Activated CD4-positive, alpha-beta memory T cell treated with anti-CD3 and anti-CD28 coated beads for 36 hours (primary cell): ENCODE data around the gene GARNL3. TPM values are rescaled to one million over a fixed set of nuclear protein-coding genes. Genes with fewer than 3 reads are reported as not detected.
A peak's percentile ranks its signal among the peaks of the same experiment; 100 is the strongest.

Experiments used
- CTCF ChIA-PET: fragments of 350-600 bp; sonication (Branson Sonifier 250); formaldehyde crosslinking; loops from one replicate; lab custom pipeline; 2021; ENCODE audit warnings: antibody characterized with exemption, inconsistent platforms; lab: Charles Lee
- POLR2A ChIA-PET: fragments of 350-600 bp; sonication (Branson Sonifier 250); formaldehyde crosslinking; loops from one replicate; lab custom pipeline; 2021; ENCODE audit warnings: antibody characterized with exemption; lab: Charles Lee
- DNase-seq: peaks from one replicate; pipeline ENCODE4 v3.0.0-alpha.2; 2020
- H3K27ac Mint-ChIP-seq: one replicate; pipeline ENCODE4 v1.8.0; 2021; ENCODE audit warnings: mixed read lengths
- H3K27me3 Mint-ChIP-seq: one replicate; pipeline ENCODE4 v1.8.0; 2021; ENCODE audit warnings: mixed read lengths
- H3K36me3 Mint-ChIP-seq: one replicate; pipeline ENCODE4 v1.8.0; 2021; ENCODE audit warnings: mixed read lengths
- H3K4me1 Mint-ChIP-seq: one replicate; pipeline ENCODE4 v1.8.0; 2021; ENCODE audit warnings: low read depth, mixed read lengths
- H3K4me3 Mint-ChIP-seq: one replicate; pipeline ENCODE4 v1.8.0; 2021; ENCODE audit warnings: mild to moderate bottlenecking, mixed read lengths
- H3K9me3 Mint-ChIP-seq: one replicate; pipeline ENCODE4 v1.8.0; 2021; ENCODE audit warnings: mixed read lengths
- intact Hi-C: fragments of 100-400 bp; cut with micrococcal nuclease; formaldehyde crosslinking; loops from one replicate; pipeline ENCODE4 v1.15.1; 2023
- total RNA-seq, 2 experiments: library from RNA; stranded (reverse); gene quantifications; one replicate each; pipeline ENCODE4 v1.2.3, GENCODE V29; 2021

GARNL3 gene
- total RNA-seq, 2 experiments from 2014 or later = 3.5 to 3.9 TPM

DNA sequence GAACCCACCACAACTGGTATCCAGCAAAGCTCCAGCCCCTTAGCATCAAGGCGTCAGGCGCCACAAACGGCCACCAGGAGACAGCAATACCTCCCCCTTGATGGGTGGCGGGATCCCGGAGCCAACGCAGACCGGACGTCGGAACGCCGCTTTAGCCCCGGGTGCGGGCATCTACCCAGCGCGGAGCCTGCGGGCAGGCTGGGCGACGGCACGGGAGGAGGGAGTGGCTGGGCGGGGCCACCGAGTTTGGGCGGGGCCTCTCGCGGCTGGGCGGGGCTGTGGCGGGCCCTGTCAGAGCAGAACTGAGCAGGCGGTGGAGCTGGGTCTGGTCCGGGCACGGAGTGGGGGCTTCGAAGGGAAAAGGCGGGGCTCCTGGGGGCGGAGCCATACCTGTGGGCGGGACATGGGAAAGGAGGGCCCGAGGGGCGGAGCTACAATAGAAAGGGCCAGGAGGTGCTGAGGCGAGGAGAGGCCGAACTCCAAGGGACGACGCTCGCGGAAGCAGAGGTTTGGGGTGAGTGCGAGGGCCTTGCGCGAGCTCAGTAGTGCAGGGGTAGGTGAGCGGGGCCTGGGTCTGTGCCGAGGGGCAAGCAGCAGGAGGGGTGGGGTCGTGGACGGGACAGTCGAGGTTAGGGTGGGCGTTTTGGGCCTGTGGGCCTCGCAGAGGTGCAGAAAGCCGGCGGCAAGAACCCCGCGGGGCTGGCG, 40.2 kb upstream of the GARNL3 start:
- Mint-ChIP-seq H3K9me3 (no peaks in the 10 kb centered on the region), H3K4me3 (peak overlapping the region; percentile 78), H3K4me1 (peaks cover 32% of the 10 kb centered on the region), H3K27me3 (peaks cover 10% of the 10 kb centered on the region), H3K36me3 (peaks cover 3% of the 10 kb centered on the region), H3K27ac (peak overlapping the region; percentile 79)
- peak; percentile 91 for DNase-seq
- CTCF ChIA-PET = interaction anchor here (0.7 to 4.5 kb wide), 9 partner anchors 9 to 510 kb away, joined by 3 to 25 read pairs (median 3); partner anchors contain the start of genes LRSAM1, RPL12, SLC2A8 and TOR2A
- intact Hi-C loops = loop anchor here (1.0 to 2.0 kb wide), 3 partner anchors 21 to 226 kb away; partner anchors contain the start of genes LRSAM1 and RPL12
- POLR2A ChIA-PET = interaction anchor here (0.6 to 1.6 kb wide), 4 partner anchors 10 to 203 kb away, joined by 3 to 9 read pairs (median 4); no protein-coding TSS in a partner anchor

DNA sequence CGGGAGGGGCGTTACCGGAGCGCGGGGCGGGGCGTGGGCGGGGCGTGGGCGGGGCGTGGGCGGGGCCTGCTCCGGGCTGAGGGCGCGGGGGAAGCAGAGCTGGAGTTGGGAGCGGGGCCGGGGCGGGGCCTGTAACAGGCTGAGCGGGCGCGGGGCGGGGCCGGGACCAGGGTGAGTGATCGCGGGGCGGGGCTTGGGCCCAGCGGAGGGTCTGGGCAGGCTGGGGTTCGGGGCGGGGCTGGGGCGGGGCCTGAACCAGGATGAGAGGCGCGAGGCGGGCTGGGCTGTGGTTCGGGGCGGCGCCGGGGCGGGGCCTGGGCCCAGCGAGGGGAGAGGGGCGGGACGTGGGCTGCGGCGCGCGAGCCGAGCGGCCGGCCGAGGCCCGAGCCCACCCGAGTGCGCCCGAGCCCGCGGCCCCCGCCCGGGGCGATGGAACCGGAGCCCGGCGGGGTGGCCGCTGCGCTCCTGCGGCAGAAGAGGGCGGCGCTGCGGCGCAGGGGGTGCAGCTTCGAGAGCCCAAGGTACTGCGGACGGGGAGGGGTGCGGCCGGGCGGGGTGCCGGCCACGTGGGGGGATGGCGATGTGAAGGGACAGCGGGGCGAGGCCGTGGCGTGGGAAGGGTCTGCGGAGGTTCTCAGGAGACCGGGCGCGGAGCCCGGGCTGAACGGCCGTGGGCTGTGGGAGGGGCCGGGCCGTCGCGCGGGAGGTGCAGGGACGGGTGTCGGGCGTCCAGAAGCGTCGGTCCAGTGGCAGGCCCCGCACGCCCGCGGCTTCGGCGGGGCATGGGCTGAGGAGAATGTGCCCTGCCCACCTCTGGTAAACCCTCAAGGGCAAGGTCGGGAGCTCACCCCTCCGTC, 39.5 kb upstream of the GARNL3 start:
- intact Hi-C loops = loop anchor here (1.0 to 2.0 kb wide), 3 partner anchors 20 to 226 kb away; partner anchors contain the start of genes LRSAM1 and RPL12
- peaks cover 32% of the 10 kb centered on the region for H3K4me1 Mint-ChIP-seq

DNA sequence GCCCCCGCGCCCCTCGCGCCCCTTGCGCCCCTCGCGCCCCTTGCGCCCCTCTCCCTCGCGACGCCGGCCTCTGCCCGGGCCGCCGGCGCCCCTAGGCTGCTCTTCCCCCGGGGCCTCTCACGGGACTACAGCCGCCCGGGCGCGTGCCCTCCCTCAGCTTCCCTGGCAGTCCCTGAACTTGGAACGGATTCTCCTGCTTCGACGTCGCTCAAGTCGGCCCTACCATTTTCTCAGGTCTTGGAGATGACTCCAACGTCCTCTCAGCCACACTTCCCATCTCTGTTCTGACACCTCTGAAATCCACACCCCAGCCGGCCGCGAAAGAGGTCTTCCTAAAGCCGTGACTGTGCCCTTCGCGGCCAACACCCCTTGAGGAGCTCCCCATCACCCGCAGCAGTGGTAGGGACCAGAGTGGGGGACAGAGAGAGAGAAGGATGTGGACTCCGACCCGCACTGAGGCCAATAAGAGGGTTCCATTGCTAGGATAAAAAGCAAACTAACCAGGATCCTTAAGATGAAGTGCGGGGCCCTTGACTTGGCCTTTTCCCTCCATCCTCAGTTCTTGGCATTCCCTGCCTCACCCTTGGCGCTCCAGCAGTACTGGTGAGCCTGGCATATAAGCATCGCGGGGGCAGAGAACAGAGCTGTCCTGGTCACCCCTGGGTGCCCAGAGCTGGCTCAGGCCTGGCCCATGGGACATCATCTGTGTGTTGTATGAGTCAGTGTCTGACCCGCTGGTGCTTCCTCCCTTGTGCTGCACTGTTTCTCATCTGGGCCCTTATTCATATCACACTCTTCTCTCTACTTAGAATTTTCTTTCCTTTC, 38.6 kb upstream of the GARNL3 start:
- peak overlapping the region; percentile 72 for H3K4me3 Mint-ChIP-seq
- peaks cover 3% of the 10 kb centered on the region for H3K36me3 Mint-ChIP-seq
- POLR2A ChIA-PET = interaction anchor here (1.7 kb wide), 1 partner anchor 225 kb away, joined by 4 read pairs; the partner anchor contains the start of genes LRSAM1 and RPL12
- CTCF ChIA-PET = interaction anchor here (4.5 kb wide), 1 partner anchor 11 kb away, joined by 25 read pairs; no protein-coding TSS in a partner anchor
- DNase-seq = no peak
- H3K9me3 Mint-ChIP-seq = no peaks in the 10 kb centered on the region
- peaks cover 10% of the 10 kb centered on the region for H3K27me3 Mint-ChIP-seq
- intact Hi-C loops = loop anchor here (2.0 kb wide), 1 partner anchor 225 kb away; the partner anchor contains the start of genes LRSAM1 and RPL12
- peaks cover 27% of the 10 kb centered on the region for H3K4me1 Mint-ChIP-seq
- H3K27ac Mint-ChIP-seq = no peak overlapping the region

More for the DNA sequence above, 39.5 kb upstream of the GARNL3 start:
- POLR2A ChIA-PET = interaction anchor here (1.3 to 1.7 kb wide), 4 partner anchors 11 to 226 kb away, joined by 3 to 9 read pairs (median 4); partner anchors contain the start of genes LRSAM1 and RPL12
- peak overlapping the region; percentile 78 for H3K4me3 Mint-ChIP-seq
- H3K36me3 Mint-ChIP-seq = peaks cover 3% of the 10 kb centered on the region
- H3K27me3 Mint-ChIP-seq = peaks cover 10% of the 10 kb centered on the region
- DNase-seq = peak; percentile 96
- no peaks in the 10 kb centered on the region for H3K9me3 Mint-ChIP-seq
- CTCF ChIA-PET = interaction anchor here (1.1 to 4.5 kb wide), 5 partner anchors 10 to 510 kb away, joined by 3 to 25 read pairs (median 4); partner anchors contain the start of genes LRSAM1, RPL12 and TOR2A
- H3K27ac Mint-ChIP-seq = peak overlapping the region; percentile 79

DNA sequence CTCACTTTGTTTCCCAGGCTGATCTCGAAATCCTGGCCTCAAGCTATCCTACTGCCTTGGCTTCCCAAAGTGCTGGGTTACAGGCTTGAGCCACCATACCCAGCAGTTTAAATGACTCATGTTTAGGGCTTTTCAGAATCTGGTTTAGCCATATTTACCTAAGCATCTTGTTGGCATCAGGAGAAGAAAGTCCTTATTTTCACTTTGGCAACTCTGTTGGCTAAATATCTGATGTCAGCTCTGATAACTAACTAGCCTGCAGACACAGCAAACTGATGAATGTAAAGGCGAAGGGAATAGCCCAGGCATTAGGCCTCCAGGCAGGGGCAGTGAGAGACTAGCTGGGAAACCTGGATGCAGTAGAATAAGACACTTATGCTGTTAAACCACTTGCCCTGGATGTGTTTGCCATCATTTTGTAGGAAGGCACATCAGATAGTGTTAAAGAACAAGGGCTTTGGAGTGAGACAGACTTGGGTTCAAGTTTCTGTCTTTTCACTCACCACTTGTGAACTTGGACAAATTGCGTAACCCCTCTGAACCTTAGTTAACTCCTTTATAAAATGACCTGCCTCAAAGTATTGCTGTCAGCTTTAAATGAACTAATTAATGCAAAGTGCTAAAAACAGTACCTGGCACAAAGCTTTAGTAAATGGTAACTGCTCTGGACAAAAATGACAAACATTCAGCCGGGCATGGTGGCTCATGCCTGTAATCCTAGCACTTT, 34.7 kb upstream of the GARNL3 start:
- H3K27ac Mint-ChIP-seq = no peak overlapping the region
- no peaks in the 10 kb centered on the region for H3K36me3 Mint-ChIP-seq
- H3K4me3 Mint-ChIP-seq = no peak overlapping the region
- H3K9me3 Mint-ChIP-seq = no peaks in the 10 kb centered on the region
- H3K4me1 Mint-ChIP-seq = peaks cover 7% of the 10 kb centered on the region
- peaks cover 10% of the 10 kb centered on the region for H3K27me3 Mint-ChIP-seq
- POLR2A ChIA-PET = interaction anchor here (1.1 kb wide), 1 partner anchor 221 kb away, joined by 3 read pairs; the partner anchor contains the start of genes LRSAM1 and RPL12
- DNase-seq = no peak
- CTCF ChIA-PET = interaction anchor here (0.7 to 1.2 kb wide), 2 partner anchors 15 to 289 kb away, joined by 3 read pairs; no protein-coding TSS in a partner anchor
- intact Hi-C loops = no loop called here

DNA sequence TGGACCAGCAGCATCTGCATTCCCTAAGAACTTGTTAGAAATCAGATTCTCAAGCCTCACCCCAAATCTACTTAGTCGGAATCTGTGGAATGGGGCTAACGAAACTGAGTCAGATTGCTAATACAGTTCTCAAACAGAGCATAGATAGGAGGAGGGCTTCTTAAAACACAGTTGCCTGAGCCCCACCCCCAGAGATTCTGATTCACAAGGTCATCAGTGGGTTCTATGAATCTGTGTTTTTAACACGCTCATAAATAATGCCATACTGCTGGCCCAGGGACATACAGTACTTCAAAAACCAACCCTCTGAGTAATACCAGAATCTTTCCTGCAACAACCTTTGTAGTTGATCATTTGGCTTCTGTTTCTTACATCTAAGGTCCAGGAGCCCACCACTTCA, 32.9 kb upstream of the GARNL3 start:
- H3K9me3 Mint-ChIP-seq = no peaks in the 10 kb centered on the region
- POLR2A ChIA-PET = interaction anchor here (0.6 kb wide), 1 partner anchor 188 kb away, joined by 3 read pairs; no protein-coding TSS in a partner anchor
- intact Hi-C loops = no loop called here
- H3K4me3 Mint-ChIP-seq = no peak overlapping the region
- H3K4me1 Mint-ChIP-seq = no peaks in the 10 kb centered on the region
- CTCF ChIA-PET = interaction anchor here (1.2 kb wide), 1 partner anchor 17 kb away, joined by 4 read pairs; no protein-coding TSS in a partner anchor
- no peak for DNase-seq
- H3K36me3 Mint-ChIP-seq = no peaks in the 10 kb centered on the region
- H3K27me3 Mint-ChIP-seq = peaks cover 9% of the 10 kb centered on the region
- H3K27ac Mint-ChIP-seq = no peak overlapping the region

DNA sequence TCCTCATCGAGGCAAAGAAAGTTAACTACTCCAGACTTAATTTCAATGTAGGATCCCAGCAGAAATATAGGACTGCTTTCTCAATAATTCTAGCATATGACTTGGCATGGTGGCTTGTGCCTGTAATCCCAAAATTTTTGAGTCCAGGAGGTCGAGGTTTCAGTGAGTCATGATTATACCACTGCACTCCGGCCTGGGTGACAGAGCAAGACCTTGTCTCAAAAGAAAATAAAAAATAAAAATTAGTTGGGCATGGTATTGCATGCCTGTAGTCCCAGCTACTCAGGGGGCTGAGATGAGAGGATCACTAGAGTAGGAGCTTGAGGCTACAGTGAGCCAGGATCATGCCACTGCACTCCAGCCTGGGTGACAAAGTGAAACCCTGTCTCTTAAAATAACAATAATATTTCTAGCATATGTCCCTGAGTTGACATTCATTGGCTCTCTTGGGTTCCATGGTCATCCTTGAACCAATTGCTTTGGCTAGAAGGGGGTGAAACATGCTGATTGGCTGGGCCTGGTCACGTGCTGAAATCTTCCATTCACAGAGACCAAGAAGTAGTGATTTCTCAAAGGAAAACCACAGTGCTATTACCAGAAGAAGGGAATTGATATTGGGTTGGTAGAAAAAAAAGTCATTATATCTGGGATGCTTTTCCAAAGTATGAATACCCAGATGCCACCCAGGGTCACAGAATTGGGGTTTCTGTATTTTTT, 31.6 kb upstream of the GARNL3 start:
- Mint-ChIP-seq H3K4me3 (no peak overlapping the region), H3K36me3 (no peaks in the 10 kb centered on the region), H3K4me1 (no peaks in the 10 kb centered on the region), H3K9me3 (no peaks in the 10 kb centered on the region), H3K27ac (no peak overlapping the region), H3K27me3 (peaks cover 8% of the 10 kb centered on the region)
- ChIA-PET POLR2A (no interaction called here), CTCF (no interaction called here)
- no peak for DNase-seq
- intact Hi-C loops = no loop called here

DNA sequence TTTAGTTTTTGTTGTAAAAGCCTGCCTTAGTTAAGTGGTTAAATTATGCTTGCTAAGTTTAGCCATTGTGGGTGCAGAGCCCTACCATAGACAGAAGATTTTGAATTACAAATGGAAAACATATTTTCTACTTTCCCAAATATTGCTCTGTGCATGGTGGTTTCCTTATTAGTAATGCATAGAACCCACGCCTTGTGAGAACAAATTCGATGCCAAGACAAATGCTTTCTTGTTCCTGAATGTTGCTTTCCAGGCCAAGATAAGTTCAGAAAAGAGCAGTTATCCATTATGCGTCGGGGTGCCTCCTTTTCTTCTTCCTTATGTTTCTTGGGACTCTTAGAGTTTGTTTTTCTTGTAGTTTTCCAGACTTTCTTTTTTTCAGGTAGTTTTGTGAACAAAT, 31.0 kb upstream of the GARNL3 start:
- Mint-ChIP-seq H3K36me3 (no peaks in the 10 kb centered on the region), H3K4me3 (no peak overlapping the region), H3K9me3 (no peaks in the 10 kb centered on the region), H3K27ac (no peak overlapping the region), H3K27me3 (peaks cover 8% of the 10 kb centered on the region), H3K4me1 (no peaks in the 10 kb centered on the region)
- intact Hi-C loops = no loop called here
- DNase-seq = no peak
- POLR2A ChIA-PET = no interaction called here
- CTCF ChIA-PET = interaction anchor here (1.0 kb wide), 1 partner anchor 11 kb away, joined by 3 read pairs; no protein-coding TSS in a partner anchor

DNA sequence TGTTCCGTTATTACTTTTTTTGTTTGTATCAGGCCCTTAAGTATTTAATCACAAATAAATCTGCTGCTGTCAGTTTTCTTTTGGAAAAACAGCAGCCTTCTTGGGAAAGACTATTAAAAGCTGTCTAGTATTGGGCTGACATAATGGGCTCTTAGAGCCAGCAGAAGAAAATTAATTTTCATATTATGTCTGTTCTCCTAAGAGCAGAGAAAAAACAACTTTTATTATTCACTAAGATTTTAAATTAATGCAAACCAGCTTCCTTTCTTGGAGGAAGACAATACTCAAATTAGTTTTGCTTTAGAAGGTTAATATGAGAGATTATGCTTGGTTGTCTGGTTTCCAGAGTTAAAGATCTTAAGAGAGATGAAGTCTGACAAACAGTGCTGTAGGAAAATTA, 30.6 kb upstream of the GARNL3 start:
- no peak for DNase-seq
- no peak overlapping the region for H3K27ac Mint-ChIP-seq
- ChIA-PET CTCF (interaction anchor here (1.0 kb wide), 1 partner anchor 10 kb away, joined by 3 read pairs; no protein-coding TSS in a partner anchor), POLR2A (no interaction called here)
- no peaks in the 10 kb centered on the region for H3K36me3 Mint-ChIP-seq
- peaks cover 8% of the 10 kb centered on the region for H3K27me3 Mint-ChIP-seq
- intact Hi-C loops = no loop called here
- no peak overlapping the region for H3K4me3 Mint-ChIP-seq
- H3K4me1 Mint-ChIP-seq = no peaks in the 10 kb centered on the region
- no peaks in the 10 kb centered on the region for H3K9me3 Mint-ChIP-seq

DNA sequence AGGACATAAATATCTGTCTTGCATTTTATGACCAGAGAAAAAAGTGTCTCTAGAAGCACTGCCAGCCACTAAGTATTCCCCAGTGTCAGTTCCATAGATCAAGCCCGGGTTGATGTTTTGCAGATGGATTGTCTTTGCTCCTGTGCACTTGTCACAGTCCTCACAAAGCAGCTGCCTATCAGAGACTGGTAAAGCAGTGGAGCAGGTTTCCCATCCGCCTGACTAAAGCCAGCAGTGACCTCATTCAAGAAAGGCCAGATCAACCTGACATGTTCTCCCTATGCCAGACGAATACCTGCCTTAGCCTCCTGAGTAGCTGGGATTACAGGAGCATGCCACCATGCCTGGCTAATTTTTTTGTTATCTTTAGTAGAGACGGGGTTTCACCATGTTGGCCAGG, 26.8 kb upstream of the GARNL3 start:
- Mint-ChIP-seq H3K27ac (no peak overlapping the region), H3K27me3 (peaks cover 5% of the 10 kb centered on the region), H3K4me3 (no peak overlapping the region), H3K36me3 (no peaks in the 10 kb centered on the region), H3K4me1 (no peaks in the 10 kb centered on the region), H3K9me3 (no peaks in the 10 kb centered on the region)
- intact Hi-C loops = no loop called here
- ChIA-PET POLR2A (no interaction called here), CTCF (no interaction called here)
- no peak for DNase-seq

DNA sequence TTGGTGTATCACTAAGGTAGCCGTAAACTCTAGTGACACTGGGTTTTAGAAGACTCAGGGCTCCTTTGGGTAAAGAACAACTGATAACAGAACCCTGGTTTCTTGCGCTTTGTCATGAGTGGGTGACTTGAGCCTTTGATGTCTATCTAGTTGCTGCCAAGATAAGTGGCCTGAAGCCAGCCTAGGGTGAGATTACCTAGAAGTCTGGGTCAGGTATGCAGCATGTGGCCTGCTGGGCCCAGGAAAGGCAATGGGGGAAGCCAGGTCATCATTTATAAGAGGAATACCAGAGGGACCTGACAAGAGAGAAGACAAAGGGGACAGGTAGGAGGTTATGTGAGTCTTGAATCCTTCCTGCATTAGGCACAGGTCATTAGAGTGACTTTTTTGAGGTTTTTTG, 23.2 kb upstream of the GARNL3 start:
- CTCF ChIA-PET = no interaction called here
- H3K4me1 Mint-ChIP-seq = peaks cover 7% of the 10 kb centered on the region

More for the DNA sequence above, 23.2 kb upstream of the GARNL3 start:
- H3K36me3 Mint-ChIP-seq = no peaks in the 10 kb centered on the region
- DNase-seq = no peak
- H3K9me3 Mint-ChIP-seq = no peaks in the 10 kb centered on the region
- no peak overlapping the region for H3K27ac Mint-ChIP-seq
- no peak overlapping the region for H3K4me3 Mint-ChIP-seq
- H3K27me3 Mint-ChIP-seq = no peaks in the 10 kb centered on the region
- intact Hi-C loops = loop anchor here (10.0 kb wide), 1 partner anchor 183 kb away; the partner anchor contains the start of gene ZNF79
- POLR2A ChIA-PET = no interaction called here
